Fibroblast of skin of left quadriceps (primary cell): Measurements from ENCODE around the gene PROKR2.

Experiments used
- DNase-seq, 2 experiments: peaks; one replicate each; pipeline ENCODE4 v3.0.0-alpha.2; 2013; ENCODE audit warnings: low read depth in 2 of 2

Gene PROKR2

DNA sequence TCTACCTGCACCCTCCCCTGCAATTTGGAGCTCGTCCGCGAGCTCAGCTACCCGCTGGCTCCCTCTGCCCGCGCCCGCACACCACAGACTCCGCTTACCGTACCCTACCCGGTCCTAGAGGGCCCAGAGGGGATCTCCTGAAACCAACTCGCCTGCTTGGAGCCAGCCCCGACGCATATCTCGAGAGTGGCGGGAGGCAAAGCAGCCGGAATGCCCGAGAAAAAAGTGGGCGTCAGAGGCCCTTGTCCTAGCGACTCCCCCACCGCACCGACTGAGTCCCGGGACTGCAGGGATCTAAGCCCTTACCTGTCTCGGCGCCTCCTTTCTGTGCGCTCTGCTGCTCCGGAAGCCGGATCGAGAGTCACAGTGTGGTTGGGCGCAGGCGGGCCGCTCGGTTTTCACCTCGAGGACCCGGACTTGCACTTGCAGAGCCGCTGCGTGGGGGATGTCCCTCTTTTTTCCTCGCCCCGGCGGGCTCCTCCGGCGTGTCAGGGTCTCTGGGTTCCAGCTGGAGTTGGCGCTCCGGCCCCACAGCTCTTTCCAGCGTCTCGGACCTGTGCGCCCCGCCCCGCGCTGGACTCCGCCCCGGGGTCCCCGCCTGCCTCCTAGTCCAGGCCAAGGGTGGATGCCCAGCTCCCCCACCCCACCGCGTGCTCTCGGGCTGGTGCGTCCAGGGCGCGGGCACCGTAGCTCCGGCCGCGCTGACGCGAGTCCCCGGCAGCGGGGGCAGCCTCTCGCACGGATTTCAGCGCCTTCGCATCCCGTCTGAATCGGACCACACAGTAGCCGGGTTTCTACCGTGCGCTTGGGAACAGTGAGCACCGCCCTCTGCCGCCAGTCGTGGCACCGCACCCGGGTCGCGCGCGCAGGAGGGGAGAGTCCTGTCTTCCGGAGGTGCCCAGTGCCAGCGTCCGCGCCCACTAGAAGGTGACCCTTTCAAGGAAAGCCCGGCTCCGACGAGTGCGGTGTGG is at the start of gene PROKR2:
PROKR2 (minus strand) TSS at position 767 of the 971 bp plus-strand sequence. CDS start 2,585 bp downstream, outside the sequence.
- DNase-seq: no peak

DNA sequence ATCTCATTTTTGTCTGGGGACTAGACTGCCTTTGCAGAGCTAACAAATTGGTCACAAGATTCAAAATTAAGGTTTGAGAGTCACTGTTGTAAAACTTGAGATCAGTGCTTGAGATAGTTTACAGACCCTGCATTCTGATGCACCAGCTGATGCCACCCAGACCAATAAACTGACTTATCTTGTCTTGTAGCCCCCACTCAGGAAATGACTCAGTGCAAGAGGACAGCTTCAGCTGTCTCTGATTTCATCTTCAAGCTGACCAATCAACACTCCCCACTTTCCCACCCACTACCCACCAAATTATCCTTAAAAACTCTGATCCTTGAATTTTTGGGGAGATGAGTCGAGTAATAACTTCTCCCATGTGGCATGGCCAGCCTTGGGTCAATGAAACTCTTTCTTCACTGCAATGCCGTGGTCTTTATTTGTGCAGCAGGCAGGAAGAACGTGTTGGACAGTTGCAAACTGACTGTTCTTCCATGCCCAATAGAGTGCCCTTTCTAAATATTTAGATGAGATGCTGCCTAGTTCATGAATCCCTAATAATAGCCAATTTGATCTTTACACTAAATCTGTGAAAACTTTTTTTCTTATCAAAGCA is 48.3 kb upstream of the PROKR2 start:
- no peak for DNase-seq

DNA sequence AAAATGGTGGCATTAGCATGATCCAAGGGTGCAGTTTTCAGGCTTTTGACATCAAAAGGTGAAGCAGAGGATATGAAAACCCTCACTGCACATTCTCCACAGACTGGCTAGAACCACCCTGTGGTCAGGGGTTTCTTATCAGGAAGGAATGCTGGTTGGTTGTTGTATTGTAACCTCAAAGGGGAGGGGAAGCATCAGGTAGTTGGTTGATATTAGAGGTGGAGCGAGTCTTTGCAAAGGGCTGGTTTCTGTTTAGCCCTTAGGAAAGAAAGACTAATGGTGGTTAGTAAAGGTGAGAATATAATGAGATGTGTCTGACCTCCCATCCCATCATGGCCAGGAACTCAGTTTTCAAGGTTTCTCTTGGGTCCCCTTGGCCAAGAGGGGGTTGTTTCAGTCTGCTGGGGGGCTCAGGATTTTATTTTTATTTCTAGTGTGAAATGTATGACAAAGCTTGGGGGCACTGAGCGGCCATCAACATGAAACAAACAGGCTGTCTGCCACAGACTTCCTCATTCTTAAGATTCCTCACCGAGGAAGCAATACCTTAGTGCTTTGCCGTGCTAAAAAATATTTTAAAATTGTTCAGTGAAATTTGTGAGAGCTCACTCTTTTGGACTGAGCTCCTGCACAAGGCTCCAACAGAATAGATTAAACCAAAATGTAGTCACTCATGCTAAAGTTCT is 47.5 kb upstream of the PROKR2 start:
- DNase-seq: no peak

DNA sequence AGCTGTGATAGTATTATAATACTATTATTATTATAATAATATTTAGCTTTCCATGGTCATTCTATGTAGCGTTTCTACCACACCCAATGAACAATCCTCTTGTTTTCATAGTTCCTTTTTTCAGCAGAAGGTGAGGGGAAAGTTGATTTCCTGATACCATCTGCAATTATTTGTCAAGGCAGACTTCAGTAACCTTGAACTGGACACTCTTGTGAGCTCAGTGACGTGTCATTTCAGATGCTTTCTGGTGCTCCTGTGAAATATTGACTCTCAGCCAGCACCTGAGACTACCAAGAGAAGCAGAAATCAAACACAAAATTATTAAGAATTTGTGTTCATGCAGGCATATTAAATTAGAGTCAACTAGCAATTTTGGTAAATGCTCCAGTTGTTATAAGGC is 46.0 kb upstream of the PROKR2 start:
- no peak for DNase-seq

DNA sequence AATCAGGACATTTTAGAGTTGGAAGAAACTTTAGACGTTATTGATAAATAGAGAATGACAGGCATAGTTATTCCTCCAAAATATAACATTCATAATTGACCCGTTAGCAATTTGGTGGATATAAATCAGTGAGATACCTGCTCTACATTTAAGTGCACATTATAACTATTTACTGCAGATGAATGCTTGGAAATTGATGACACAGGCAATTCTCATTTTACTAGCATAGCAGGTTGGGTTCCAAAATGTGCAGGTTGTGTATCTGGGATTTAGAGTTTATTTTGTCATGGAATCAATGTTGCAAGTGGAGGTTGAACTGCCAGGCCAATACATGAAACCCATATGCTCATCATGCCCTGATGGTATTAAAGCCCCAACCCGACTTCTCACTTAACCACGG is 44.4 kb upstream of the PROKR2 start:
- no peak for DNase-seq

DNA sequence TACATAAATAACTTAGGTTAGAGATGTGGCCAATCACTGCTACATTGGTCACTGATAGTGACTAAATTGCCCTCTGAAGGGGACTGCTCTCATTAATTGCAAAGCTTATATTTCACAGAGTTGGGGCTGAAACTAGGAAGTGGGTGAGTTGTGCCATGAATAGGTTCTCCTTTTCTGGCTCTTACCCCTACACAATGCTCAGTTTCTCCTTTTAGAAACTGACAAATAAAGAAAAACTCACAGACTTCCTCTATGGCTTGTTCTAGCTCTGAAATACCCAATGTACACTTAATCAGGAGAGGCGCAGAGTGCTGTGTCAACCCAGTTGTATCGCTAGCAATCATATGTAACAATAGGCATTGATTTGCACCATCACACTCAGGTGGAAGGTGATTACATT is 41.2 kb upstream of the PROKR2 start:
- DNase-seq: no peak

DNA sequence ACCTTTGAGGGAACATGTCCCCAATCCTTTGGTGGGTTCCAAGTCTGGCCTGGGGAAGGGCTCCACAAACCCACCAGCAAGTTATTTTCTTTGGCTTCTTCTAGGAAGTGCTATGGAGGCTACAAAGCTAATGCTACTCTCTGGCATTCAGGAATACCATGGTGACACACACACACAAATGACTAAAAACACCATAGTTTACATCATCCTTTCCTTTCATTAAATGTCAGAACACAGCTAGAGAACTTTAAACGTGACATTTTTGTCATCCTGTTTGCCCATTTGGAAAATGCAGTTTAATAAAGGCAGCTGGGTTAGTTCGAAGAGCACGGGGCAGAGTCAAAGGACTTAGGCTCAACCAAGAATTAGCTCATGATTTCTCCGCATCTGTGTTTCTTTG is 40.2 kb upstream of the PROKR2 start:
- DNase-seq: no peak

DNA sequence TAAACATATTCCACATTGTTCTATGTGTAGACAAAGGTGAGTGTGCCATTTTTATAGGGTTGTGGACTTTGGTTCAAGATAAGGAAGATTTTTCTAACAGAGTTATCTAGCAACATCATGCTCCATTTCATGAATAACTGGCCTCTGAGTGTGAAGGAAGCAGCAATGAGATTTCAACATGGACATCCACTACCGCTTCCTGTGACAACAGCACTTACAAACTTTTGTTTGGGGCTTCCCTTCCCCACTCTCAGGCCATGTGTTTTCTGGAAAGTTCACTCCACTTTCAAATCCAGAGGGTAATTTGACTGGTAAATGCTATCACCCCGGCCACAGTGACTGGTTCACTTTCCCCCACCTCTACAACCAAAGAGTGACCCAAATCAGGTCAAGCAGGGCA is 38.1 kb upstream of the PROKR2 start:
- DNase-seq: no peak

DNA sequence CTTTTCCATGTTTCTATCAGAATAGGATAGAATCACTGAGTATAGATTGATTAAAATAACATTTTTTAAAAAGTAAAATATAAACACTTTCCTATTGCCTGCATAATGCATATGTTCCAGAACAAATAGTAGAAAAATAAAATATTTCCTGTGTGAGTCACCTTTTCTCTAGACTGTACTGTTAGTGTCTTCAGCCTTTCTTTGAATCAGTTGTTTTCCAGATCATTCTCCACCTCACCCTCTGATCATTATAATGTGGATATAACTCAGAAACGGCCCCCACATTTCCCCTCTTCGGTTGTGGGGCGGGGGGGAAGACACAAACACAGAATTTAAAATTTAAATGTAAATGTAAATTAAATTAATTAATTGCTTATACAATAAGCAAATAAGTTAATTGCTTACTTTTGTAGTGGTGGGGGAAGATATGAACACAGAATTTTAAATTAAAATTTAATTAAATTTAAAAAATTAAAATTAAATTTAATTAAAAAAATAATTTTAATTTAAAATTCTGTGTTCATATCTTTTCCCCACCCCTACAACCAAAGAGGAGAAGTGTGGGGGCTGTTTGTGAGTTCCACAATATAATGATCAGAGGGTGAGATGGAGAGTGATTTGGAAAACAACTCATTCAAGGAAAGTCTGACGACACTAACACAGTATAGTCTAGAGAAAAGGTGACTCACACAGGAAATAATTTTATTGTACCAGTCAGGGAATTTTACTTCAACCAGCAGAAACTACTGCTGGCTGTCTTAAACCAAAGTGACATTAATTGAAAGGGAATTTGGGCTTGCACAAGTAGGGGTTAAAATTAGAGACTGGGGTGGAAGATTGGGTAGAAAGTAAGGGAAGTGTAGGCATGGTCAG is 37.1 kb upstream of the PROKR2 start:
- DNase-seq: peak; percentile 33 to 37

DNA sequence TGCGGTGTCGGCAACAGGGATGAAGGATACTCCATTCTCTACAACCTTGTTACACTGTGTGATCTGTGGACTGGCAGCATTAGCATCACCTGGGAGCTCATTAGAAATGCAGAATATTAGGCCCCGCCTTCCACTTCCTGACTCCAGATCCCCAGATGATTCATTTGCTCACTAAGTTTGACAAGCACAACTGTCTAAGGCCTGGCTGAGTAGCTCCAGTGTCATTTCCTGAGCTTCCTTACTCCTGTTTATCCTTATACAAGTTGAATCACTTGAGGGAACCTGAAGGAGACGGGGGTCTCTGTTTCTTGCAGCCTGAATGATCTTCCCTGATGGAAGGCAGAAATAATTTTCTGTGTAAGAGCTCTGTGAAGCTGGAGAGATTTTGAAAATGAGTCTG is 32.7 kb upstream of the PROKR2 start:
- DNase-seq: no peak

DNA sequence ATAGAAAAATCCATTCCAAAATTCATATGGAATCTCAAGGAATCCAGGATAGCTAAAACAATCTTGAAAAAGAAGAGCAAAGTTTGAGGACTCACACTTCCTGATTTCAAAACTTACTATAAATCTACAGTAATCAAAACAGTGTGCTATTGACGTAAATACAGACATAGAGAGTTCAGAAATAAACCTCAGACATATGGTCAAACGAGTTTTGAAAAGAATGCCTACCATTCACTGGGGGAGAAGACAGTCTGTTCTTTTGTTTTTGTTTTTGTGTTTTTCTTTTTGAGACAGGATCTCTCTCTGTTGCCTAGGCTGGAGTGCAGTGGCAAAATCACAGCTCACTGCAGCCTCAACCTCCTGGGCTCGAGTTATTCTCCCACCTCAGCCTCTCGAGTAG is 25.3 kb upstream of the PROKR2 start:
- no peak for DNase-seq

DNA sequence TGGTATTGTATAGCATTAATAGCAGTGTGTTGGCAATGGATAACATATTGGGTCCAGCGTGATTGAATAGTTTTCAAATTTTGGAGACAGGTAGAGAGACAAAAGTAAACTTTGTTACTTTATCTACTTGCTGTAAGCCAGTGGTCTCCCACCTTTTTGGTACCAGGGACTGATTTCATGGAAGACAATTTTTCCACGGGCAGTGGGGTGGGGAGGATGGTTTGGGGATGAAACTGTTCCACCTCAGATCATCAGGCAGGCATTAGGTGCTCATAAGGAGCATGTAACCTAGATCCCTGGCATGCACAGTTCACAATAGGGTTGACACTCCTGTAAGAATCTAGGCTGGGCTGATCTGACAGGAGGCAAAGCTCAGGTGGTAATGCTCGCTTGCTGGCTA is 14.6 kb upstream of the PROKR2 start:
- DNase-seq: no peak

DNA sequence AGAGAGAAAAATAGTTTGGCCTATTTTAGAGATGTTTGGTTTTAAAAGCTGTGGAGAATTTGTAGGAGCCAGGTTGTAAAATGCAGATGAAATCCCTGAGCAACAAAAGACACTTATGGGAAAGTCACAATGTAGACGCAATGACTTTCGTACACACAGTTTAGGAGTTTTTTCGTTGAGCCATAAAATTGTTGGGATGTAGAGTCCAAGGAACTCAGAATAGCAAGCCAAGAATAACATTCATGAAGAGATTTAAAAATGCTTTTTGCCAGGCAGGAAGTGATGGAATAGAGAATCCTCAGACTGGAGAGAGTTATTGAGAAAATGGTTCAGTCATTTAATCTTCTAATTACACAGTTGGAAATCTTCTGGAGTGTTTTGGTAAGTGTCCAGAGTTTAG is 11.5 kb upstream of the PROKR2 start:
- DNase-seq: no peak

DNA sequence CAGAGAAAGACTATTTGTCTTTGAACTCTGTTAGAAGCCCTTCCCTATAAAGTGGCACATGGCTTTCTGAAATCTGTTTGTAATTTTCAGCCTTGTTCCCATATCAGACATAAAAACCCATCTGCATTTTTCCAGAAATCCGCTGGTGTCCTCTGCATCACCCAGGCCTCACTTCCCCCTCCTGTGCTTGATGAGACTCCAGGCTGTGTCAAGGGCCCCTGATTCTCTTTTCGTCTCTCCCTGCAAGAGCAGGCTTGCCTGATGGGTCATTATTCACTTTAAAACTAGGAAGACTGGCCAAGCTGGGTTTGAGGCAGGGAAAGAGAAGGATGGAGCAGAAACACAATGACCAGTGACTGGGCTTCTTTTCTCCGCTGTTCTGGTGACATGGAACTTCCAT is 10.6 kb upstream of the PROKR2 start:
- DNase-seq: no peak

DNA sequence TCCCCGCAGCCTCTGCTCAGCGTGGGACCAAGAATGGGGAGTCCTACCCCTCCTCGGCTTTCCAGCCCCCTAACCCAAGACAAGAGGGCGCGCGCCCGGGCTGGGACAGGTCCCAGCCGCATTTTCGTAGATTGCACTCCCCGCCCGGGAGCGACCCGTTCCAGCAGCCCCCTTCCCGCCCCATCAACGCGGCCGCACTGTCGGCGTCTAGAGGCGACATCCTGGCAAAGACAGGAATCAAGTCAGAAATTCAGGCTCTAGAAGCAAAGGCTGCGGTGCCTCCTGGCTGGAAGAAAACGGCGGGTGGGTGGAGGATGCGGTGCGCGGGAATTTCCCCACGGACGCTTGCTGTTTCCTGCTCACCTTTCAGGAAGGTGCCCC is 957 bp downstream of the PROKR2 start:
- no peak for DNase-seq

DNA sequence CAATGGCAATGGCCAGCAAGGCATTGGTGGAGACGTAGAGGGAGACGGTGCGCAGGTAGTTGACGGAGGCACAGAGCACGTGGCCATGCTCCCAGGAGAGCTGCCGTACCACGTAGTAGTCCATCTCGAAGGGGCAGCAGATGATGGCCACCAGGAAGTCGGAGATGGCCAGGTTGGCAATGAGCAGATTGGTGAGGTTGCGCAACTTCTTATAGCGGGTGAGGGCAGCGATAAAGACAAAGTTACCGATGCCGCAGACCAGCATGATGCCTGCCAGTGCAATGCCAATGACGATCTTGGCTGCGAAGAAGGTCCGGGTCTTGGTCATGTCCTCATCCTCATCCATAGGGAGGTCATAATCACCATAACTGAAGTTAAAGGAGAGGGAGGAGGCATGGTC is 2.8 kb downstream of the PROKR2 start:
- DNase-seq: no peak

DNA sequence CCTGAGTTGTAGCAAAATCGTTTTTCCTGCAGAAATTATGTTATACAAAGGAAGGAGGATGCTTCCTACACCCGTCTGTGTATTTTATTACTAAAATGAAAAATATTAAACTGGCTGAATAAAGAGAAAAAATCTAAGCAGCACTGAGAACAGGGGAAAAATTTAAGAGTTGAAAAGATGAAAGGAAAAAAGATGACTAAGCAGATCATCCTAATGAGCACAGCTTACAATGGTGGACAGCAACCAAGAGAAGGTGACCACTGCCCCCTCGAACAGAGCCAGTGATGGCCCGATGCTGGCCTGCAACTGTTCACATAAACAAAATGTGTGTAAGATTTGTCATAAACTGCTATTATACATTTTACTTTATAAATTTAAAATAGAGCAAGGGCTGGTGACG is 4.2 kb downstream of the PROKR2 start:
- DNase-seq: no peak

DNA sequence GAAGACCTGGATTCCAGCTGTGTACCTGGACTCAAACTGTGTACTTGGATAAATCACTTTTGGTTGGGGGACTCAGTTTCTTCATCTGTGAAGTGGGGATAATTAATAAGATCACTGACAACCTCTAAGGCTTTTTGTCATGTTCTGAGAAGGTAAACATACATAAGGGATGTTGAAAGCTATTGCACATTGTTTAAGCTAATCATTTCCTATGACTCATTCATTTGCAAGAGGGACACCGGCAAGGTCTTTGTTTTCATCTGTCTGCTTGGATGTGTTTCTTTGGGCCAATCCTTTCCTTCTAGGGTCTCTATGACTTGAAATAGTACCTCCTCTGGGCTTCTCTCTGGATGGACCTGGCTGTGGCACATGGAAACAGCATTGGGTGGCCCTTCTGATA is 6.8 kb downstream of the PROKR2 start:
- no peak for DNase-seq

DNA sequence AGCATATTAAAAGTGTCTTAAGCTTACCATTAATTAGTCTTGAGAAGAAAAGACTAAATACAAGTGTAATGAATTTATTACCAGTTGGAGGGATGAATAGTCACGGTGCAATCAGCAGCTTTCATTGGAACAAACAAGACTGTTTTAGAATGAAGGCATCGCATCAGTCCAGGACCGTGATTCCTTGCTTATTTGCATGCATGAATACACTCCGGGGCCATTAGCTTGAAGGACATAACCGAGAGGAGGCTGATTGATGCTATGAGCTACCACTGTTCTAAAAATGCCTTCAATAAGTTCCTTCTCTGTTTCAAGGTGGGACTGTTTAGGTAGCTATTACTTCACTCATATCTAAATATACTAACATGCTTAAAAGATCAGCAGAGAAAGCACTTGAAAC is 17.9 kb downstream of the PROKR2 start:
- DNase-seq: no peak

DNA sequence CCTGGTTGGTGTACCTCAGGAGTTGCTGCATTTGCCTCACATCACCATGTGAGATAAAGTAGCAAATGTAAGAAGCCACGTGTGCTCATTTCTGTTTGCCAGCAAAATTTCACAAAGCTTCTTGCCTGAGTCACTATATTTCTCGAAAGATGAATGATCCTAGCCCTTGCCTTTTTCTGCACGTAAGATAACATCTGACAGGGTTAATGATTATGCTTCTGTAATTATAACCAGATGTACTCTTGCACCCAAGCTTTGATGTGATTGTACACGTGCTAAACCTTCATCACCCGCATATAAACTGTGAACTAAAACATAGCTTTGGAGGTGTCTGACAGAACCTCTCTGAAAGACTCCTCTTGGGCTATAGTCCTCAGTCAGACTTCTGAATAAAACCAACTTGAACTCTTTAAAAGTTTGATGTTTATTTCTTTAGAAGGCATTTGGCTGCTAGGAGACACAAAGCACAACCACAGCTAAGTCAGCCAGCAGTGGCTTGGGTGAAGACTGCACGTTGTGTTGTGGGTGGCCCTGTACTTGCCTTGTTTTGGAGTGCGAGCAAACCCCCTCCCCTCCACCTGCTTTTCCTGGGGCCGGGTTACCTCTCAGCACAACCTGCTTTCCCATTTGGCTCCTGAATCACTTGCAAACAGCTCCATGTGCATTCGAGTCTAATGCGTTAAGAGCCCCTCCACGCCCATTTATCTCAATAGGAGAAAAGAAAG is 19.3 kb downstream of the PROKR2 start:
- DNase-seq: no peak

DNA sequence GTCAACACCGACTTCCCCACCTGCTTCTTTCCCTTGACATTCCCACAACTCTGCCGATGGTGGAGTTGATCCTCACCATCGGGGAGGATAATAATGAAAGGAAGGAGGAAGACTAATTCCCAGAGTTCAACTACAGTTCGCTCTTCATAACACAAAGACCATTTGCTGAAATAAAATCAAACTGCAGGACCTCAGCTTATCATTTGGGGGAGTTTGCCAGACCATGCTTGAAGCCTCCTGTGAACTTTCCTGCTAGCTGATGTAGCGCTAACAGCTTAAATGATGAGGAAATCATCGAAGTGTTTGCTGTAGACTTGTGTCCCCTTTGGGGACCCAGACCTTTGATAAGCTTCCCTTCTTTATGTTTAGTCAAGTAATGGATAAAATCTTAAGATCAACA is 26.2 kb downstream of the PROKR2 start:
- DNase-seq: no peak
